Cardiac muscle cell (in vitro differentiated cells and primary cell): Measurements from ENCODE around the gene UAP1L1. TPM values are rescaled to one million over a fixed set of nuclear protein-coding genes. Genes with fewer than 3 reads are reported as not detected.

Experiments
- DNase-seq, 2 donors: peaks; one replicate each; pipeline versions ENCODE4 v3.0.0 to v3.0.0-alpha.2; 2010 to 2017; ENCODE audit warnings: low read depth in 1 of 2, low spot score in 1 of 2
- H3K27ac ChIP-seq: fragments of 200-600 bp; sonication (generic); 2 replicates; pipeline ENCODE4 v1.5.1; 2016
- H3K27me3 ChIP-seq: fragments of 200-600 bp; sonication (generic); 2 replicates; pipeline ENCODE4 v1.6.0; 2016; ENCODE audit warnings: control low read depth
- H3K36me3 ChIP-seq: fragments of 200-600 bp; sonication (generic); 2 replicates; pipeline ENCODE4 v1.5.1; 2016; ENCODE audit warnings: control low read depth
- H3K4me1 ChIP-seq: fragments of 200-600 bp; sonication (generic); 2 replicates; pipeline ENCODE4 v1.8.1; 2017; ENCODE audit warnings: low read depth, mild to moderate bottlenecking, mixed run types
- H3K4me3 ChIP-seq: fragments of 200-600 bp; sonication (generic); 2 replicates; pipeline ENCODE4 v1.5.1; 2016; ENCODE audit warnings: mild to moderate bottlenecking
- H3K9me3 ChIP-seq: fragments of 200-600 bp; sonication (generic); 2 replicates; pipeline ENCODE4 v1.5.1; 2017; ENCODE audit warnings: low read depth, mild to moderate bottlenecking, control low read depth
- polyA plus RNA-seq: library from polyadenylated mRNA; unstranded; fragments of >200 nt; fragmentation: Nextera tagmentation; extraction: Ambion mirVana; gene quantifications from 2 replicates; pipeline ENCODE4 v1.2.1, GENCODE V29; 2016
- total RNA-seq: library from RNA; depleted of rRNA; stranded (reverse); fragments of >200 nt; gene quantifications from 2 replicates; pipeline ENCODE4 v1.2.3, GENCODE V29; 2016
- TF ChIP-seq, protein P1 (sequence below): IDR thresholded peaks from 2 replicates; pipeline ENCODE4 v1.5.1; 2012; ENCODE audit warnings: low read depth, mild to moderate bottlenecking, low read length

UAP1L1 gene
- total and polyA plus RNA-seq, 2 experiments from 2014 or later: 9.9 to 13.3 TPM

DNA sequence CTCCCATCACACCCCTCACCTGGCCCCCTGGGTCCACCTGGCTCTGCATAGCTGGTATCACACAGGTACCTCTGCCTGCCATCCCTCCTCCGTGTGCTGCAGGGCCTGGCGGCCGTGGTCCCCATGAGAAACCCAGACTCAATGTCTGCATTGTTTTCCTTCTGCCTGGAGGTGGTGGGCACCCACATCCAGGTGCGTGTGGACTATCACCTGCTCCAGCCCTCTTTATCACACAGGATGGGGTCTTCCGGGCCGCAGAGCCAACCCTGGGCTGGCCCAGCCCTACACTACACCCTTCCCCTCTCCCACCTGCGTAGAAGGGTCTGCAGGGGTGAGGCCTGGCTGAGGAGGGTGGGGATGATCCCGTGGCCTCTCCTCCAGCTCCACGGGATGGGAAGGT, 38.4 kb upstream of the UAP1L1 start:
- TF ChIP-seq, protein P1, sequence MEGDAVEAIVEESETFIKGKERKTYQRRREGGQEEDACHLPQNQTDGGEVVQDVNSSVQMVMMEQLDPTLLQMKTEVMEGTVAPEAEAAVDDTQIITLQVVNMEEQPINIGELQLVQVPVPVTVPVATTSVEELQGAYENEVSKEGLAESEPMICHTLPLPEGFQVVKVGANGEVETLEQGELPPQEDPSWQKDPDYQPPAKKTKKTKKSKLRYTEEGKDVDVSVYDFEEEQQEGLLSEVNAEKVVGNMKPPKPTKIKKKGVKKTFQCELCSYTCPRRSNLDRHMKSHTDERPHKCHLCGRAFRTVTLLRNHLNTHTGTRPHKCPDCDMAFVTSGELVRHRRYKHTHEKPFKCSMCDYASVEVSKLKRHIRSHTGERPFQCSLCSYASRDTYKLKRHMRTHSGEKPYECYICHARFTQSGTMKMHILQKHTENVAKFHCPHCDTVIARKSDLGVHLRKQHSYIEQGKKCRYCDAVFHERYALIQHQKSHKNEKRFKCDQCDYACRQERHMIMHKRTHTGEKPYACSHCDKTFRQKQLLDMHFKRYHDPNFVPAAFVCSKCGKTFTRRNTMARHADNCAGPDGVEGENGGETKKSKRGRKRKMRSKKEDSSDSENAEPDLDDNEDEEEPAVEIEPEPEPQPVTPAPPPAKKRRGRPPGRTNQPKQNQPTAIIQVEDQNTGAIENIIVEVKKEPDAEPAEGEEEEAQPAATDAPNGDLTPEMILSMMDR: no peak
- Histone ChIP-seq H3K36me3 (no peaks in the 10 kb centered on the region), H3K27ac (no peak overlapping the region), H3K9me3 (no peaks in the 10 kb centered on the region), H3K4me1 (no peaks in the 10 kb centered on the region), H3K4me3 (no peak overlapping the region), H3K27me3 (peaks cover 8% of the 10 kb centered on the region)
- no peak for DNase-seq

DNA sequence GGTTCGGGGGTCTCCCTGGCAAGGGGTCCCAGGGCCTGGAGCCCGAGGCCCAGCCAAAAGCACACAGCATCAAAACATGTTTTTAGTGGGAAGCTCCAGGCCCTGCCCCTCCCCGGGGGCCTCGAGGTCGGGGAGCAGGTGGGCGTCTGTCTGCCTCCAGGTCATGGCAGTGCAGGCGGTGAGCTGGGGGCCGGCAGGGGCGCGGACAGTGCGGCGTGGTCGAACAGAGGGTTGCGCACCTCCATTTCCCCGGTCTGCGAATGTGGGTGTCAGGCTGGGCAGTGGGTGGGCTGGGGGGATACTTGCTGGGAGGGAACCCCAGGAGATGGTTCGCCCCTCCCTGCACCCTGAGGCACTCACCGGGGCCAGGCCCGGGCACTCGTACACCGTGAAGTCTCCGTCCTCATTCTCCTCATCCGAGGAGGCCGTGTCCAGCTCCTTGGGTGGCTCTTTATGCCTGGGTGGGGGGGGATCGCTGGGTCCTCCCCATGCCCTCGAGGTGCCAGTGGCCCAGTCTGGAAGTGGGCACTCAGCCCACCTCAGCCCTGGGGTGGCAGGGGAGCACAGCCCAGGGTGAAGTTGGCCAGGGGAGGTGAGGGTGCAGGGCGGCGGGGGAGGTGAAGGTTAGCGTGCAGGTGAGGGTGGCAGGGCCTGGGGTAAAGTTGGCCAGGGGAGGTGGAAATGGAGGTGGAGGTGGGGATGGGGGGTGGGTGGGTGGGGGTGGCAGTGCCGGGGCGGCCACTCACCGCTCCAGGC, 37.5 kb upstream of the UAP1L1 start:
- Histone ChIP-seq H3K27ac (no peak overlapping the region), H3K4me1 (no peaks in the 10 kb centered on the region), H3K36me3 (no peaks in the 10 kb centered on the region), H3K4me3 (no peak overlapping the region), H3K27me3 (peaks cover 16% of the 10 kb centered on the region), H3K9me3 (no peaks in the 10 kb centered on the region)
- TF ChIP-seq, protein P1: no peak
- DNase-seq: no peak

DNA sequence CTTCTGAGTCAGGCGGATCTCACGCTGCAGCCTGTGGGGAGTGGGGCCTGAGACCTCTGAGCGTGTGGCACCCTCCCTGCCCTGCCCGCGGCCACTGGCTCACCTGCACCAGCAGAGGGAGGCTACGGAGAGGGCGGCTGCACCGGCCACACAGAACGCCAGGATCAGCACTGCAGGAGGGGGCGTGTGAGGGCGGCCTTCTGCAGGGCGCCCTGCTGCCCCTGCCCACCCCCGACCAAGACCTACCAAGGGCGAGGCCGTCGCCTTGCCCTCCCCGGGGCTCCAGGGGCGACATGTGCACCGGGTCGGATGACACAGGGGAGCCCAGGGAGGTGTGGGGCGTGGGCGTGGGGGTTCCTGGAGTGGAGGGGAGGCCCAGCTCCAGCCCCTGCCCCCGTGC, 36.7 kb upstream of the UAP1L1 start:
- TF ChIP-seq, protein P1: no peak
- DNase-seq: no peak
- Histone ChIP-seq H3K4me1 (peaks cover 5% of the 10 kb centered on the region), H3K27me3 (peaks cover 24% of the 10 kb centered on the region), H3K27ac (no peak overlapping the region), H3K9me3 (no peaks in the 10 kb centered on the region), H3K36me3 (no peaks in the 10 kb centered on the region), H3K4me3 (no peak overlapping the region)

DNA sequence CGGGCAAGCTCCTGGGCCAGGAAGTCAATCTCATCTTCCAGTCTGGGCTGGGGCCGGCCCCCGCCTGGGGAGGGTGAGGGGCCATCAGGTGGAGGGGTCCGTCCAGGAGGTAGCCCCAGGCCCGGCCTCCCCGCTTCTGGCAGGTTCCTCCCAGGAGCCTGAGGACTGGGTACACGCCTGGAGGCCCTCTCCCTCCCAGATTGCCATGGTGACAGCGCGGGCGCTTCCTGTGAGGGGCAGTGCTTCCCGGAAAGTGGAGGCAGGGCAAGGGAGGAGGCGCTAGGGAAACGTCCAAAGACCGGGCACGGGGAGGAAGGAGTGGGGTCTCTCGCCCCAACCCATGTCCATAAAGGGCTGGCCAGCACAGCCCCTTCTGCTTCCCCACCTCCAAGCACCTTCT, 36.2 kb upstream of the UAP1L1 start:
- Histone ChIP-seq H3K27ac (no peak overlapping the region), H3K4me1 (peaks cover 5% of the 10 kb centered on the region), H3K4me3 (no peak overlapping the region), H3K27me3 (peaks cover 24% of the 10 kb centered on the region), H3K36me3 (no peaks in the 10 kb centered on the region), H3K9me3 (no peaks in the 10 kb centered on the region)
- DNase-seq: no peak
- TF ChIP-seq, protein P1: no peak

DNA sequence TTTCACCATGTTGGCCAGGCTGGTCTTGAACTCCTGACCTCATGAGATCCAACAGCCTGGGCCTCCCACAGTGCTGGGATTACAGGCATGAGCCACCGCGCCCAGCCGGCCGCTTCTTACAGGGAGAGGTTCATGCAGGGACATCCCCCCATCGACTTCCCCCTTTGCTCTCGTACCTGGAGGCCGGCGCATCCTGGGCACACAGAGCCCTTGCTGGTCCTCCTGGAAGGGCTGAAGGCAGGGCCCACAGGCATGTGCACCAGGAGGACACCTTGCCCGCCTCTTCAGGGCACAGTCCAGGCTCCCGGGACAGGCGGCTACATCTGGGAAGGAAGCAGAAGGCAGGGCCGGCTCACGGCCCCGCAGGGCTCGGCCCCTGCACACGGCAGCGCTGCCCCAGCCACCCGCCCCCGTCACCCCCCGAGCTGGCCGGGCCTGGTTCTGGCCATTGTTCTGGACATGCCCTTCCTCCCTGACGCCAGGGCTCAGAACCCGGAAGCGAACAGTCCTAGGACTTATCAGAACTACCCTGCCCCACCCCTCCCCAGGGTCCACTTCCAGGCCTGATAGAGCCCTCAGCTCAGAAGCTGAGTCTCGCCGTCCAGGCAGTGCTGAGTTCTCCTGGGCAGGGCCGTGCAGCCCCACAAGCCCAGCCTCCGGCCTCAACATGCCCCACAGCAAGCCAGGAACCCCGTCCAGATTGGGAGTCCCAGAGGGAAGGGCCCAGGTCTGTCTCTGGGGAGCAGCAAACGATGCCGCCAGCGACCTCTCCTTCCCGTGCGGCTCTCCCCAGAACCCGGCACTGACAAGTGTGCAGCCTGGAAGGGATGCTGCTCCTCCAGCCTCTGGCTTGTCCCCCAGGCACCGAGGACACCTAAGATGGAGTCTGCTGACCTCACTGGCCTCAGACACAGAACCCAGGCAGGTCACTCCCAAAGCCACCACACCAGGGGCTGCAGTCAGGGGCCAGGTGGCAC, 34.3 kb upstream of the UAP1L1 start:
- TF ChIP-seq, protein P1: no peak
- Histone ChIP-seq H3K27me3 (peaks cover 35% of the 10 kb centered on the region), H3K27ac (no peak overlapping the region), H3K36me3 (no peaks in the 10 kb centered on the region), H3K4me1 (peaks cover 5% of the 10 kb centered on the region), H3K4me3 (no peak overlapping the region), H3K9me3 (no peaks in the 10 kb centered on the region)
- DNase-seq: no peak
